GM19397 (cell line): ENCODE measurements around the gene CAPN3.

Source experiments
- ATAC-seq: cut with Tn5 transposase; IDR thresholded peaks from one replicate; pipeline ENCODE4 v1.9.1; 2021; ENCODE audit warnings: mild to moderate bottlenecking, moderate library complexity; ENCODE audit not compliant: unreplicated experiment

The CAPN3 gene

GRCh38 chr15:42355291-42355690 is 4.0 kb upstream of the CAPN3 start:
- no peak for ATAC-seq

DNA sequence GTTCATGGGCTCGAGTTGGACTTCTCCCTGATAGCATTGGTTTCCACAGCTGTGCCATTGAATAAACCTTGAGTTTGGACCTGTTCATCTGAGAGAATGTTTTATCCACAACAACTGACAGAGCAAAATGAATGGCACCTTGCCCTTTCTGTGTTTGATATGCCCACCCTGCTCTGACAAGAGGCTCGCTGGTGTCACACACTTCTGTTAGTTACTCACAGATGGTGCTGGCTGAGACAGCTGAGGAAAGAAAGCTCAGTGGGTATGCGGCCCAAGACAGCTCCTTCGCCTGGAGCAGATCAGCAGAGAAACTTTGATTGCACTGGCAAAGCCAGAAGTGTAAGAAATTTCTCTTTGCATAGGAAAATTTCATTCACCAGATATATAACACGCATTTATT is 2.5 kb upstream of the CAPN3 start:
- ATAC-seq: no peak

DNA sequence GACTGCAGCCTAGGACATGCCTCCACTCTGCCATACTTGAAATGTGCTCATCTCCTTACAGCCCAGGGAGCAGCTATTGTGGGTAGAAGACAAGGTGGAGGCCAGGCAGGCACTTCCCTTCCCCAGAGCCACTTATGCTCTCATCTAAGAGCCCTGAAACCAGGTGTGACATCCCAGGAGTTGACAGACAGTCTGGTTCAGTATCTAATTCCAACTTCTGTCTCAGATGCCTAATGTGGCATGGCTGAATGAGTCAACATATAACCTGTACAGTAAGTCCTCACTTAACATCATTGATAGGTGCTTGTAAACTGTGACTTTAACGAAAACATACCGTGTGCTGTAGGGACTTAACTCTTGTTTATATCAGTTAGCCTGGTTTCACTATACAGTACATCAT is 1.2 kb upstream of the CAPN3 start:
- ATAC-seq: no peak

- ATAC-seq: no peak
These were observed 684 bp downstream of the CAPN3 start for GRCh38 chr15:42359985-42360384.

GRCh38 chr15:42360535-42361112 is 1.3 kb downstream of the CAPN3 start:
- no peak for ATAC-seq

GRCh38 chr15:42363487-42363886 is 4.2 kb downstream of the CAPN3 start:
- no peak for ATAC-seq

- no peak for ATAC-seq
These were observed 4.6 kb downstream of the CAPN3 start for GRCh38 chr15:42363942-42364341.

DNA sequence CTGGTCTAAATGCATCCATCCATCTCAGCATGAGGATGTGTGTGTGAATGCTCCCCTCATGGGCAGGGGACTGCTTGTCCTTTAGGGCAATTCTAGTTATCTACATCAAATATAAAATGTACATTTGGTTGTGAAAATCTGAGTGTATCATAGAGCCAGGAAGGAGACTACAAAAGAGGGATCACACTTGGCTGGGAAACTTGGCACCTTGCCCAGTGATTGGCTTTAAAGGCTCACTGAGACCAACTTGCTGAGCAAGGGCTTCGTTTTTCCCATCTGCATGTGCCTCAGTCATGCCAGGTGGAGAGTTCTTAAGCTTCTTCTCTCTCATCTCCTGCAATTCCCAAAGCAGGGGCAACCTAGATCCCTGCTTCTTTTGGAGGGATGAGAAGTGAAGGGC is 5.2 kb downstream of the CAPN3 start:
- no peak for ATAC-seq

DNA sequence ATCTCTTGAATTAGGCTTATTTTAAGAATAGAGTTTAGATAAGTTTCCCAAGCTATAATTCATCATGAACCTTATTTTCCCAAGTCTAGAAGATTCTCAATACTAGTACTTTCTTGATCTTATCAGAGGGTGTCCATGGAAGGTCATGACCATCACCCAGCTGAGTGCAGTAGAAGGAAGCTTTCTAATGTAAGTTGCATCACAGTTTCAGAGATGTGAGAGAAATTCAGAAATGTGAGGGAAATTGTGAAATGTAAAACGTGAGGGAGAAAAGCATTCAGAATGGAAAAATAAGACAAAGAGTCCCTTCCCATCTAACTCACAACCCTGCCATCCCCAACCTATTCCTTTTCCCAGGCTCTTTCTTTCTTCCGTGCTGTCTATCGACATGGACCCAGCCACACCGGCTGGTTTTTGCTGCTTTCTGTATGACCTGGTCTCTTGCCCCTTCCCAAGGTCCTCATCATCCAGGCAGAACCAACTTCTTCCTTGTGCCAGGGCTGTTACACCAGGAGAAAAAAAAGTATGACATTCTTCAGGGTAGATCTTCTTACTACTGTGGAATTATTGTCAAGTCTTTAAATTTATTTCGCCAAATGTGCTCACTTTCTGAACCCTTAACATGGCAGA is 6.7 kb downstream of the CAPN3 start:
- ATAC-seq: no peak

GRCh38 chr15:42367041-42367440 is 7.7 kb downstream of the CAPN3 start:
- ATAC-seq: no peak

DNA sequence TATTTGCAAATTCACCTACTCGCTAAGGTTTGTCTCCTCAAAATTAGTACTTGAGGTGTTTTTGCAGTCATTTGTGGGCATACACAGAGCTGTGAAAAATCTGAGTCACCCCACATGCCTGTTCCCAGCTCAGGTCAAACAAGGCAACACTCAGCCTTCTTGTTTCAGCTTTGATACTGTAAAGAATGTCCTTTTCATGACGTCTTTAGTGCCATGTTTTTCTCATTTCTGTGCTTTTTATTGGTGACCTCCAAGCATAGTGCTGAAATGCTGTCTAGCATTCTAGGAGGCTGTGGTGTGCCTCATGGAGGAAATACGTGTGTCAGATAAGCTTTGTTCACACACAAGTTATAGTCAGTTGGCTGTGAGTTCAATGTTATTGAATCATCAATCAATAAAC is 8.8 kb downstream of the CAPN3 start:
- no peak for ATAC-seq

GRCh38 chr15:42371096-42371495 is 11.8 kb downstream of the CAPN3 start:
- ATAC-seq: no peak

DNA sequence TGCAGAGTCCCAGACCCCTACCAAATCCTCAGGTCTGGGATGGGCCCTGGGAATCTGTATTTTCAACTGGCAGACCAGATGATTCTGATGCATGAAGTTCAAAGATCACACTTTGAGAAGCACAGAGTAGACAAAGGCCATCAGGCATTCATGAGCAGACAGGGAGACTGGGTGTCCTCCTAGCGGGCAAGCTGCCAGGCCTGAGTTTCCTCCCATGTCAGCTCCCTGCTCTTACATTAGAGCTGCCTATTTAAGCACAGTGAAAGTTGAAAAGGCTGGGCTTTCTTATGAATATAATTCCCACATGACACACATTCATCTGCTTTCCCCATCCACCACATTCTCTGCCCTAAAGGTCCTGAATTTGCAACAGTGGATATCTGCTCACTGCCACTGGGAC is 14.0 kb downstream of the CAPN3 start:
- no peak for ATAC-seq

DNA sequence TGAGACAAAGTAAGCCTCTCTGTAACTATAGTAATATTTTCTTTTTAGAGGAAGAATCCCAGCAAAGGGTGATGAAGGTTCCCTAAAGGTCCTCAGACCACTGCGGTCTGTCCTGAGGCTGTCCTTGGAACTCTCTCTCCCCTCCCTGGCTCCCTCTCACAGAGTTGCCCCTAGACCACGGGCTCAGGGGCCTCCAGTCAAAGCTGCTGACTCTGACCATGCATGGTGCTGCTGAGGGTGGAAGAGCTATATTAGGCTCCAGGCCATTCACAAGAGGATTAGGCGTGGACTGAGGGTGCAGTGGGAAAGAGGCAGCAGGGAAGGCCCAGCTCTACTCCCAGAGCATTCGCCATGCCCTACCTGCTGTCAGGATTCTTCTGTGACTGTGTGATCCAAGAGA is 14.6 kb downstream of the CAPN3 start:
- ATAC-seq: no peak

DNA sequence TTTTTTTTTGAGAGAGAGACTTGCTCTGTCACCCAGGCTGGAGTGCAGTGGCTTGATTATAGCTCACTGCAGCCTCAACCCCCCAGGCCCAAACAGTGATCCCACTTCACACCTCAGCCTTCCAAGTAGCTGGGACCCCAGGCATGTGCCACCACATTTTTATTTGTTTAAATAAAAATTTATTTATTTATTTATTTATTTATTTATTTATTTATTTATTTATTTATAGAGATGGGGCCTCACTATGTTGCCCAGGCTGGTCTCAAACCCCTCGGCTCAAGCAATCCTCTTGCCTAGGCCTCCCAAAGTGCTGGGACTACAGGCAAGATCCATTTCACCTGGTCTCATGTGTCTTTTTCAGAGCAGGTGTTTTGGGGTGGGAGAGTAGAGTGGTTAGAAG is 15.5 kb downstream of the CAPN3 start:
- ATAC-seq: no peak

GRCh38 chr15:42375252-42375651 is 16.0 kb downstream of the CAPN3 start:
- no peak for ATAC-seq

- ATAC-seq: no peak
These were observed 16.6 kb downstream of the CAPN3 start for GRCh38 chr15:42375941-42376340.

DNA sequence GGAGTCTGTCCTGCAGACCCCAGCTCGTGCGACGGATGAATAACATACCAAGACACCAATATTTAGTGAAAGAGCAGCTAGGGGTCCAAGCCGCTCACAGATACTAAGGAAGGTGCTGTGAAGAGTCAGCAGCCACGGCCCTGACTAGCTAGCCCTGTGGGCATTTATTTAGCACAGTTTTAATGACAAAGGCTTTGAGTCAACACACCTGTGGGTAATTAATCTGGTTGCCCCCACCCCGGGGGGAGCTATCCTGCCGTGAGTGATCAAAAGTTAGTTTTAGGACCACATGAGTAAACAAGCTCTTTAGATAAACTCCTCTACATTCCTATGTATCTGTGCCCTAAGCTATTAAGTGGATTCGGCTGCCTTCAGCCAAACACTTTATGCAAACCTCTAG is 18.7 kb downstream of the CAPN3 start:
- ATAC-seq: no peak

DNA sequence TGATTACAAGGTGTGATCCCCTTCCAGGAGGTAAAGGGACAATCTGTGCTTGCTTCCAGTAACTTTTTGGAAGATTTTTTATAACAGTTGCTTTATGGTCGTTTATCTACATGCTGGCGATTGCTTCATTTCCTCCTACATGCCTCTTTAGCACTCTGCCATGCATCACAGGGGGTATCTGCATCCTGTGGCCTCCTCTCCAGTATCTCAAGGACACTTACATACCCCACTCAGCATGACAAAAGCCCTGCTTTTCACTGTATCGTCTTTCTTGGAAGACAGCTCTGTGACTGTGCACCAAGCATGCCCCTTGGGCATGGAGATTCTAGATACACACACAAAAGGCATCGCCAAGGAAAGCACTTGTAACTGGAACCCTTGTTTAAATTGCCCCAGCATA is 25.3 kb downstream of the CAPN3 start:
- no peak for ATAC-seq

DNA sequence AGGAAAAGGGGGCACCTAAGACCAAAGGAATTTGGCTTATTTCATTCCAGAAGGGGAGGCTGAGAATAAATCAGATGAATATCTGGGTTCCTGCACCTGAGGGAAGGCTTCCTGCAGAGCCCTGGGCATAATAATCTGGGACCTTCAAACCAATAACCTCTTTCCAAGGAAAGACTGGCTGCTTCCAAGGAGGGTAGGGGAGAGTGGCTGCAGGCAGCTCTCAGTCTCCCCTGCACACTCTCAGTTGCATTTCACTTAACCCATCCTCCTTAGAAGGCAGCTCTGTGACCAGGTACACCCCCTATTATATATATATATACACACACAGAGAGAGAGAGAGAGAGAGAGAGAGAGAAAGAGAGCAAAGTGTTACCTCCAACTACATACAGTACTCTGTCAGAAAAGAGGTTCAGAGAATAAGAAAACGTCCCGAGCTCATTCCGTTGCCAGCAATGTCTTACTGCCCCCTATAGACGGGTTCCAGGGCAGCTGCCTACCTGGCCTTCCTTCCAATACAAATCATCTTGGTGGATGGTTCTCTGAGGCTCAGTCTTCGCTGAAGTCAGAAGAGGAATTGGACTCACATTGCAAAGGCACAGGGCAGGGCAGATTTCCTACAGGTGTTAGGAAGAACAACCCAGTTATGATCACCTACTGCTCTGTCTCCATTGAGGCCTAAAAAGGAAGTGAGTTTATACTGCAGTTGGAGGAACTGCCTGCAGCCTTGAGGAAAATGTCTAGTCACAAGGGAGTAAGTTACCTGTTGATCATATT is 26.1 kb downstream of the CAPN3 start:
- no peak for ATAC-seq

DNA sequence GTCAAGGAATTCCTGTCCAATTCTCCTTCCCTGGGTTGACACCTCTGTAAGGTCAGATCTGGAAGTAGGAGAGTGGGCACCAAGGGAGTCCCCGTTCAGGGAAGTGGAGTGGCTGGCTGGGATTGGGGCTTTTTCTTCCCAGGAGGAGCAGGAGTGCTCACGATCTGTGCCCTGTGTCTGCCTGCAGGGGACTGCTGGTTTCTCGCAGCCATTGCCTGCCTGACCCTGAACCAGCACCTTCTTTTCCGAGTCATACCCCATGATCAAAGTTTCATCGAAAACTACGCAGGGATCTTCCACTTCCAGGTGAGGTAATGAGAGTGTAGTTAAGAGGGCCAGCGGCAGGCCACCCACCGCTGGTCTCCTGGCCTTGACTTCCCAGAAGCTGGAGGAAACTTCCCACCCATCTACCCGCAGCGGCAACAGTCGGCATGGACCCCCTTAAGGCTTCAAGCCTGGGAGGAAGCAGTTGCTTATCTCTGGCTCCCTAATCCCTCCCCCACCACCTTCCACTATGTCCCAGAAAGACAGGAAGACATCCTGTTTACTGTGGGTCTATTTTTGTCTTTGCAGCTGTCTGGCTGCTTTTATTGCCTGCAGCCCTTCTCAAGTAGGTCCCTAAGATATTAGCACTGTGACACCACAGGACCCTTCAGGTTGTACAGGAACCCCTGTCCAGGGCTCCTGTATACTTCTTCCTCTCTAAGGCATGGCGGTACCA is 26.8 kb downstream of the CAPN3 start:
- ATAC-seq: no peak

DNA sequence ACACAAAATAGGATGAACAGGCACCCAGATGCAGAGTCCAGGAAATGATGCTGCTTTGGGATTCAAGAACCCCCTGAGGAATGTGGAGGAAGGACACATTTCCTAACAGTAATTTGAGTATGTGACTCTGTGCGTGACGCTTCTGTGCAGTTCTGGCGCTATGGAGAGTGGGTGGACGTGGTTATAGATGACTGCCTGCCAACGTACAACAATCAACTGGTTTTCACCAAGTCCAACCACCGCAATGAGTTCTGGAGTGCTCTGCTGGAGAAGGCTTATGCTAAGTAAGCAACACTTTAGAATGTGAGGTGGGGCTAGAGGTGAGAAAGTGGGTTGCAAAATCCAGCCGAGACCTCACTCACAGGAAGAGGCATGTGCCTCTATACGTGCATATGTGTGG is 28.3 kb downstream of the CAPN3 start:
- ATAC-seq: no peak
